Measurements from ENCODE around the gene S1PR4.

DNA sequence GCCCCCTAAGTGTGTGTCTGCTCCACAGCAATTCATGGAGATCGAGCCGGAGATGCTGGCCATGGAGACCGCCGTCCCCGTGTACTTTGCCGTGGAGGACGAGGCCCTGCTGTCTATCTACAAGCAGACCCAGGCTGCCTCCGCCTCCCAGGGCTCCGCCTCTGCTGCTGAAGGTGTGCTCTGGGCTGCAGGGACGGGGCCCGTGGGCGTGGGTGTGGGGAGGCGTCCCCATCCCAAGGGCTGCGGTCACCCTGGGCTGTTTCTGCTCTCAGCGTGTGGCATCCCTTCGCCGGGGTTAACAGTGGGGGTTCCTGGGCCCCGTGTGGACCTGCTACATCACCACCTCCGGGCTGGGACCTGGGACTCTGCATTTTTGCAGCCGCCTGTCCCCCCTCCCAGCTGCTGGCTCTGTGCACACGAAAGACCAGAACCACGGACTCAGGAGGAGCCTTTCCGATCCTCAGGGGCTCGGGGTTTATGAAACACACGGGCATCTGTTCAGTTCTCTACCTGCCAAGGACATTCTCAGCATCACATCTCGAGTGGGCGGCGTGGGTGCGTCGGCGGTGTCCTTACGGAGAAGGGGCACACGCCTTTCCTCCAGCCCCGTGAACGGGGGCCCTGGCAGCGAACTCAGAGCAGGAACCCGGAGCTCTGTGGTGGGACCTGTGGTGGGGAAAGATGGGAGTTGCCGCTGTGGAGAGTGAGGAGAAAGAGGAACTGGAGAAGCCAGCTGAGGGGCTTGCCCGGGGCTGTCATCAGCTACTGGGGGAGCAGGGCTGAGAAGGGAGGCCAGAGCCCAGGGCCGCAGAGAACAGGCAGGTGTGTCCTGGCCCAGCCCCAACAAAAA, 14.9 kb downstream of the S1PR4 start:
- TF ChIP-seq, protein P1, sequence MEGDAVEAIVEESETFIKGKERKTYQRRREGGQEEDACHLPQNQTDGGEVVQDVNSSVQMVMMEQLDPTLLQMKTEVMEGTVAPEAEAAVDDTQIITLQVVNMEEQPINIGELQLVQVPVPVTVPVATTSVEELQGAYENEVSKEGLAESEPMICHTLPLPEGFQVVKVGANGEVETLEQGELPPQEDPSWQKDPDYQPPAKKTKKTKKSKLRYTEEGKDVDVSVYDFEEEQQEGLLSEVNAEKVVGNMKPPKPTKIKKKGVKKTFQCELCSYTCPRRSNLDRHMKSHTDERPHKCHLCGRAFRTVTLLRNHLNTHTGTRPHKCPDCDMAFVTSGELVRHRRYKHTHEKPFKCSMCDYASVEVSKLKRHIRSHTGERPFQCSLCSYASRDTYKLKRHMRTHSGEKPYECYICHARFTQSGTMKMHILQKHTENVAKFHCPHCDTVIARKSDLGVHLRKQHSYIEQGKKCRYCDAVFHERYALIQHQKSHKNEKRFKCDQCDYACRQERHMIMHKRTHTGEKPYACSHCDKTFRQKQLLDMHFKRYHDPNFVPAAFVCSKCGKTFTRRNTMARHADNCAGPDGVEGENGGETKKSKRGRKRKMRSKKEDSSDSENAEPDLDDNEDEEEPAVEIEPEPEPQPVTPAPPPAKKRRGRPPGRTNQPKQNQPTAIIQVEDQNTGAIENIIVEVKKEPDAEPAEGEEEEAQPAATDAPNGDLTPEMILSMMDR (IDR thresholded peaks at IDR 0.05), result no peak
- TF ChIP-seq POLR2A (IDR thresholded peaks at IDR 0.05), result no peak
- TF ChIP-seq EP300 (IDR thresholded peaks at IDR 0.05), result no peak

Data from tibial nerve (tissue), 4 donors.